PC-9 (cell line): ENCODE measurements around the gene DPP9. TPM values are rescaled to one million over a fixed set of nuclear protein-coding genes. Genes with fewer than 3 reads are reported as not detected.

Source experiments
- Bru-seq: library from RNA; stranded (reverse); fragments of 400-500 nt; gene quantifications from one replicate; lab custom pipeline; 2021; lab: Mats Ljungman, UMichigan
- BruChase-seq, 2 experiments: library from RNA; stranded (reverse); fragments of 400-500 nt; gene quantifications; one replicate each; lab custom pipeline; 2021; lab: Mats Ljungman, UMichigan
- BruUV-seq: library from RNA; stranded (reverse); fragments of 400-500 nt; replicated peaks from 2 replicates; lab custom pipeline; 2021; lab: Mats Ljungman, UMichigan
- CTCF ChIA-PET: fragments of 300-600 bp; sonication (Branson Sonifier 250); formaldehyde crosslinking; loops from one replicate; lab custom pipeline; 2022; ENCODE audit warnings: antibody characterized with exemption; lab: Charles Lee
- POLR2A ChIA-PET: fragments of 300-600 bp; sonication (Branson Sonifier 250); formaldehyde crosslinking; loops from one replicate; lab custom pipeline; 2022; ENCODE audit warnings: antibody characterized with exemption; ENCODE audit not compliant: unreplicated experiment; lab: Charles Lee
- DNase-seq, 2 experiments: peaks; one replicate each; pipeline versions ENCODE4 v3.0.0 to v3.0.0-alpha.2; 2015 to 2022; ENCODE audit warnings: mixed read lengths in 1 of 2
- H2AFZ ChIP-seq: fragments of 200-600 bp; sonication (generic); 2 replicates; pipeline ENCODE4 v1.8.1; 2017; ENCODE audit warnings: antibody characterized with exemption
- H3F3A ChIP-seq: fragments of 200-600 bp; sonication (generic); 2 replicates; pipeline ENCODE4 v1.8.1; 2017; ENCODE audit warnings: antibody characterized with exemption, mild to moderate bottlenecking, low read depth; ENCODE audit not compliant: insufficient read depth
- H3K27ac ChIP-seq: fragments of 200-600 bp; sonication (generic); 2 replicates; pipeline ENCODE4 v1.6.1; 2016; ENCODE audit warnings: mixed run types
- H3K27me3 ChIP-seq: fragments of 200-600 bp; sonication (generic); 2 replicates; pipeline ENCODE4 v1.6.1; 2016; ENCODE audit warnings: low read depth, mixed run types; ENCODE audit not compliant: insufficient read depth
- H3K36me3 ChIP-seq: fragments of 200-600 bp; sonication (generic); 2 replicates; pipeline ENCODE4 v1.6.1; 2016; ENCODE audit warnings: low read depth, mixed run types
- H3K4me1 ChIP-seq: fragments of 200-600 bp; sonication (generic); replicated peaks from 2 replicates; pipeline ENCODE4 v1.6.1; 2016; ENCODE audit warnings: mixed run types; ENCODE audit not compliant: insufficient read depth
- H3K4me2 ChIP-seq: fragments of 200-600 bp; sonication (generic); 2 replicates; pipeline ENCODE4 v1.6.1; 2017; ENCODE audit warnings: mixed run types
- H3K4me3 ChIP-seq: fragments of 200-600 bp; sonication (generic); 2 replicates; pipeline ENCODE4 v1.6.1; 2016; ENCODE audit warnings: mixed run types
- H3K79me2 ChIP-seq: fragments of 200-600 bp; sonication (generic); 2 replicates; pipeline ENCODE4 v1.6.1; 2017; ENCODE audit warnings: low read depth, mixed run types
- H3K9me2 ChIP-seq: fragments of 200-600 bp; sonication (generic); 2 replicates; pipeline ENCODE4 v1.8.1; 2017; ENCODE audit warnings: mild to moderate bottlenecking; ENCODE audit not compliant: insufficient read depth
- H3K9me3 ChIP-seq: fragments of 200-600 bp; sonication (generic); 2 replicates; pipeline ENCODE4 v1.8.1; 2016; ENCODE audit warnings: low read depth; ENCODE audit not compliant: insufficient read depth
- H4K20me1 ChIP-seq: fragments of 200-600 bp; sonication (generic); 2 replicates; pipeline ENCODE4 v1.8.1; 2017; ENCODE audit not compliant: insufficient read depth
- CTCF ChIP-seq: fragments of 200-600 bp; sonication (generic); conservative IDR thresholded peaks from 2 replicates; pipeline ENCODE4 v1.6.1; 2017; ENCODE audit warnings: mixed run types, antibody characterized with exemption, mild to moderate bottlenecking, moderate library complexity
- EZH2 ChIP-seq: fragments of 200-600 bp; sonication (generic); IDR thresholded peaks from 2 replicates; pipeline ENCODE4 v1.8.0; 2017; ENCODE audit warnings: antibody characterized with exemption, low read depth
- intact Hi-C: fragments of 100-400 bp; cut with micrococcal nuclease; formaldehyde crosslinking; loops from one replicate; pipeline ENCODE4 v1.10.0; 2022; ENCODE audit not compliant: unreplicated experiment
- long read RNA-seq: library from polyadenylated mRNA; stranded (forward); transcript quantifications from one replicate; pipeline ENCODE4 v2.0.0, GENCODE V29; 2022
- total RNA-seq: library from RNA; stranded (reverse); gene quantifications from 2 replicates; pipeline ENCODE4 v1.2.3, GENCODE V29; 2021

DPP9 gene
- total RNA-seq (83.3 and 85.3 TPM in 2 replicates), Bru-seq, nascent RNA (percentile 69 among the genes with signal in this experiment), BruChase-seq, experiment 1, labeled RNA remaining after a 2-hour chase (percentile 70 among the genes with signal in this experiment), BruChase-seq, experiment 2, labeled RNA remaining after a 6-hour chase (percentile 87 among the genes with signal in this experiment)
- long read RNA-seq, full-length matches to known transcripts = 52 of 129 reads
- long read RNA-seq, partial matches to known transcripts = 52 of 129 reads
- long read RNA-seq, other reads (novel, unspliced or antisense) = 25 of 129 reads

DNA sequence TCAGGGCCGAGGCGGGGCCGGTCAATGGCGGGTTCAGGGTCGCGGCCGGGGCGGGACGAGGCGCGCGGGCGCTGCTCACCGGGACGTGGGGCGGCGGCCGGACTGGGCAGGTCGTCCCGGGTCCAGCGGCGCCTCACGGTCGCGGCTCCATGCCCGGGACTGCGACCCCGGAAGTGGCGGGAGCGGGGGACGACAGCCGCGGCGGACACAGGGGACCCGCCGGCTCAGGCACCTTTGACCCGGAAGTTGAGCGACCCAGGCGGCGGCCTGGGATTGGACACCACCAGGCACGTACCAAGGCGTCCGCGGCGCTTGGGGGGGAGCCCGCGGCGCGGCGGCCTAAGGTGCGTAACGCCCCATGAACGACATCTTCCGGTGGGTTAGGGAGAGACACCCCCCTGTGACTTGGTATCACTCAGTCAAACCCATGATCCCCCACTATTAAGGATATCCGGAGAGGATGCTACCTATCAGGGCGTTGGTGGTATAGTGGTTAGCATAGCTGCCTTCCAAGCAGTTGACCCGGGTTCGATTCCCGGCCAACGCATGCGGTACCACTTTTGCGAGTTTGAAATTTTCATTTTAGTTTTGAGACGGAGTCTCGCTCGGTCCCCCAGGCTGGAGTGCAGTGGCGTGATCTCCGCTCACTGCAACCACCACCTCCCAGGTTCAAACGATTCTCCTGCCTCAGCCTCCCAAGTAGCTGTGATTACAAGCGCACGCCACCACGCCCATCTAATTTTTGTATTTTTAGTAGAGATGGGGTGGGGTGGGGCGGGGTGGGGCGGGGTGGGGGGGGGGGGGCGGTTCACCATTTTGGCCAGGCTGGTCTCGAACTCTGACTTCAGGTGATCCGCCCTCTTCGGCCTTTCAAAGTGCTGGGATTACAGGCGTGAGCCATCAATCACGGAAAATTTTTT is at the start of gene DPP9:
DPP9 (minus strand) TSS at position 248 of the 920 bp plus-strand sequence. CDS start 3,936 bp downstream, outside the sequence.
- ChIA-PET POLR2A (no interaction called here), CTCF (interaction anchor here (0.6 kb wide), 1 partner anchor 89 kb away, joined by 4 read pairs; no protein-coding TSS in a partner anchor)
- Histone ChIP-seq H3K27me3 (no peaks in the 10 kb centered on the region), H3K9me3 (no peaks in the 10 kb centered on the region), H2AFZ (no peak within 1 kb of the TSS), H3K9me2 (no peaks in the 10 kb centered on the region), H3K4me3 (peak within 1 kb of the TSS; percentile 56), H3K4me2 (peak within 1 kb of the TSS; percentile 70), H3K4me1 (no peaks in the 10 kb centered on the region), H3K79me2 (peaks cover 27% of the 10 kb centered on the region), H4K20me1 (no peaks in the 10 kb centered on the region), H3F3A (no peaks in the 10 kb centered on the region), H3K27ac (0 out of 2 replicates have a peak within 1 kb of the TSS, but pooled peaks have one; percentile 32), H3K36me3 (no peaks in the 10 kb centered on the region)
- TF ChIP-seq EZH2 = no peak
- TF ChIP-seq CTCF = no peak
- intact Hi-C loops = loop anchor here (1.0 to 10.0 kb wide), 5 partner anchors 11 to 349 kb away; partner anchors contain the start of gene FEM1A
- no TSS peak for BruUV-seq
- DNase-seq = peak; percentile 82 to 93

GRCh38 chr19:4773047-4773640 is 49.5 kb upstream of the DPP9 start:
- BruUV-seq = no TSS peak
- H3K4me2 ChIP-seq = no peak overlapping the region
- intact Hi-C loops = no loop called here
- TF ChIP-seq CTCF = no peak
- TF ChIP-seq EZH2 = no peak
- DNase-seq = no peak
- H4K20me1 ChIP-seq = no peaks in the 10 kb centered on the region
- H3K4me1 ChIP-seq = no peaks in the 10 kb centered on the region
- H3K79me2 ChIP-seq = no peaks in the 10 kb centered on the region
- H3K9me2 ChIP-seq = no peaks in the 10 kb centered on the region
- H2AFZ ChIP-seq = no peak overlapping the region
- CTCF ChIA-PET = no interaction called here
- H3K9me3 ChIP-seq = no peaks in the 10 kb centered on the region
- POLR2A ChIA-PET = no interaction called here
- H3K27me3 ChIP-seq = peaks cover 53% of the 10 kb centered on the region
- H3K4me3 ChIP-seq = no peak overlapping the region
- peaks cover 11% of the 10 kb centered on the region; the same call in 1 of the 2 replicates for H3F3A ChIP-seq
- H3K36me3 ChIP-seq = no peaks in the 10 kb centered on the region
- H3K27ac ChIP-seq = no peak overlapping the region

GRCh38 chr19:4772566-4772965 is 48.9 kb upstream of the DPP9 start:
- intact Hi-C loops = no loop called here
- ChIA-PET CTCF (no interaction called here), POLR2A (no interaction called here)
- no peak for DNase-seq
- Histone ChIP-seq H3K79me2 (no peaks in the 10 kb centered on the region), H3K36me3 (no peaks in the 10 kb centered on the region), H3F3A (peaks cover 11% of the 10 kb centered on the region; the same call in 1 of the 2 replicates), H3K9me2 (no peaks in the 10 kb centered on the region), H3K4me1 (no peaks in the 10 kb centered on the region), H3K4me3 (no peak overlapping the region), H3K4me2 (no peak overlapping the region), H3K27me3 (peaks cover 48% of the 10 kb centered on the region), H3K9me3 (no peaks in the 10 kb centered on the region), H4K20me1 (no peaks in the 10 kb centered on the region), H2AFZ (no peak overlapping the region), H3K27ac (no peak overlapping the region)
- TF ChIP-seq EZH2 (no peak), CTCF (no peak)
- no TSS peak for BruUV-seq
